Mammary epithelial cell (primary cell): Measurements from ENCODE around the gene DMD.

Source experiments
- EZH2 ChIP-seq: IDR thresholded peaks from 2 replicates; pipeline ENCODE4 v1.6.1; 2012; ENCODE audit warnings: low read length, inconsistent platforms, borderline replicate concordance
- TF ChIP-seq, protein P1 (sequence below), 2 donors: IDR thresholded peaks in 1 of 2; conservative IDR thresholded peaks in 1 of 2; 2 replicates each; pipeline ENCODE4 v1.5.1; 2011 to 2012; ENCODE audit warnings: inconsistent platforms in 2 of 2, low read length in 2 of 2, mild to moderate bottlenecking in 2 of 2, control low read depth in 1 of 2, low read depth in 1 of 2; ENCODE audit not compliant: insufficient read depth in 1 of 2; ENCODE audit errors: extremely low read depth in 1 of 2

DNA sequence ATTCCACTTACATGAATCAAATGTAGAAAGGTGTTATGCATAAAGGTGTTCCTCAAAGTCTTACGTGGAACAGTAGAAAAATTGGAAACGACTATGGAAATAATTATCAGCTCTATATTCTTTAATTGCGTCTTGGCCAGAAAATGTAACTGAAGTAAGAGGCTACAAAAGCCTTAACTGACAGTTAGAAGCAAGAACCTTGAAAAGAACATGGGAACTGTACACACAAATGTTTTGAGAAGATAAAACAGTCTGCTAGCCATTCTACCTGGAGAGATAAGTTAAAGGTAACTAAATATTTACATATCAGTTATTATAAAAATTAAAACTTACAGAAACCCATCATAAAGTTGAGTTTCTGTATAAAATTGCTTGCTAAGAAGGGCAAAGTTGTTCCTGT is 1967.5 kb downstream of the DMD start:
- TF ChIP-seq, protein P1, sequence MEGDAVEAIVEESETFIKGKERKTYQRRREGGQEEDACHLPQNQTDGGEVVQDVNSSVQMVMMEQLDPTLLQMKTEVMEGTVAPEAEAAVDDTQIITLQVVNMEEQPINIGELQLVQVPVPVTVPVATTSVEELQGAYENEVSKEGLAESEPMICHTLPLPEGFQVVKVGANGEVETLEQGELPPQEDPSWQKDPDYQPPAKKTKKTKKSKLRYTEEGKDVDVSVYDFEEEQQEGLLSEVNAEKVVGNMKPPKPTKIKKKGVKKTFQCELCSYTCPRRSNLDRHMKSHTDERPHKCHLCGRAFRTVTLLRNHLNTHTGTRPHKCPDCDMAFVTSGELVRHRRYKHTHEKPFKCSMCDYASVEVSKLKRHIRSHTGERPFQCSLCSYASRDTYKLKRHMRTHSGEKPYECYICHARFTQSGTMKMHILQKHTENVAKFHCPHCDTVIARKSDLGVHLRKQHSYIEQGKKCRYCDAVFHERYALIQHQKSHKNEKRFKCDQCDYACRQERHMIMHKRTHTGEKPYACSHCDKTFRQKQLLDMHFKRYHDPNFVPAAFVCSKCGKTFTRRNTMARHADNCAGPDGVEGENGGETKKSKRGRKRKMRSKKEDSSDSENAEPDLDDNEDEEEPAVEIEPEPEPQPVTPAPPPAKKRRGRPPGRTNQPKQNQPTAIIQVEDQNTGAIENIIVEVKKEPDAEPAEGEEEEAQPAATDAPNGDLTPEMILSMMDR (conservative IDR thresholded peaks at IDR 0.05 in 1 of 2, IDR thresholded peaks at IDR 0.05 in 1 of 2; ENCODE audit: extremely low read depth in 1 of 2, insufficient read depth in 1 of 2, low read depth in 1 of 2, low read length in 2 of 2), result no peak
- TF ChIP-seq EZH2, result no peak
